ENCODE data around the gene POLN. TPM values are rescaled to one million over a fixed set of nuclear protein-coding genes. Genes with fewer than 3 reads are reported as not detected.
A peak's percentile ranks its signal among the peaks of the same experiment; 100 is the strongest.

POLN gene
- total RNA-seq, 4 donors from 2014 or later: 0.26 to 5.8 (median 5.5) TPM; not detected in 1

- Histone ChIP-seq H3K27me3 (no peaks in the 10 kb centered on the region), H3K9me3 (no peaks in the 10 kb centered on the region), H3K4me3 (no peak overlapping the region), H3K27ac (peak overlapping the region; percentile 65 to 76), H3K4me1 (peaks cover 6 to 12% of the 10 kb centered on the region in 2 donors), H3K36me3 (no peaks in the 10 kb centered on the region)
- intact Hi-C loops (cut with DNase I; ENCODE audit: low total_unique reads): no loop called here
- DNase-seq: peak; percentile 66 to 71
- TF ChIP-seq POLR2A (IDR thresholded peaks at IDR 0.05) (no peak), CTCF (IDR thresholded peaks at IDR 0.05) (peak; percentile 37 to 60 (median 40))
Measured at GRCh38 chr4:2243681-2244380, 1.9 kb upstream of the POLN start.

- H3K36me3 ChIP-seq: no peaks in the 10 kb centered on the region
- H3K4me1 ChIP-seq: peaks cover 8 to 12% of the 10 kb centered on the region in 2 donors
- peak overlapping the region; percentile 57 to 77 for H3K27ac ChIP-seq
- DNase-seq: no peak
- no peaks in the 10 kb centered on the region for H3K9me3 ChIP-seq
- TF ChIP-seq POLR2A (IDR thresholded peaks at IDR 0.05) (no peak), CTCF (IDR thresholded peaks at IDR 0.05) (no peak)
- intact Hi-C loops (cut with DNase I; ENCODE audit: low total_unique reads): no loop called here
- H3K4me3 ChIP-seq: peak overlapping the region; percentile 80 to 87
- H3K27me3 ChIP-seq: no peaks in the 10 kb centered on the region
Measured at GRCh38 chr4:2241003-2241402, 918 bp downstream of the POLN start.

GRCh38 chr4:2236944-2237666 is 4.8 kb downstream of the POLN start:
- H3K36me3 ChIP-seq: no peaks in the 10 kb centered on the region
- H3K9me3 ChIP-seq: no peaks in the 10 kb centered on the region
- DNase-seq: no peak
- H3K4me3 ChIP-seq: no peak overlapping the region
- H3K27ac ChIP-seq: no peak overlapping the region
- no peak for TF ChIP-seq POLR2A (IDR thresholded peaks at IDR 0.05)
- TF ChIP-seq CTCF (IDR thresholded peaks at IDR 0.05): no peak
- intact Hi-C loops (cut with DNase I; ENCODE audit: low total_unique reads): no loop called here
- H3K27me3 ChIP-seq: no peaks in the 10 kb centered on the region
- H3K4me1 ChIP-seq: peaks cover 8 to 12% of the 10 kb centered on the region in 2 donors

- Histone ChIP-seq H3K27me3 (no peaks in the 10 kb centered on the region), H3K9me3 (no peaks in the 10 kb centered on the region), H3K36me3 (no peaks in the 10 kb centered on the region), H3K4me1 (no peaks in the 10 kb centered on the region), H3K27ac (no peak overlapping the region), H3K4me3 (no peak overlapping the region)
- intact Hi-C loops (cut with DNase I; ENCODE audit: low total_unique reads): no loop called here
- DNase-seq: no peak
- TF ChIP-seq CTCF (IDR thresholded peaks at IDR 0.05) (no peak), POLR2A (IDR thresholded peaks at IDR 0.05) (no peak)
Measured at GRCh38 chr4:2231082-2231481, 10.8 kb downstream of the POLN start.

- intact Hi-C loops (cut with DNase I; ENCODE audit: low total_unique reads): loop anchor here (10.0 kb wide), 1 partner anchor 239 kb away; the partner anchor contains the start of gene RNF4
Measured at GRCh38 chr4:2226261-2226660, 15.7 kb downstream of the POLN start.

More at GRCh38 chr4:2226261-2226660, 15.7 kb downstream of the POLN start:
- no peak for TF ChIP-seq CTCF (IDR thresholded peaks at IDR 0.05)
- TF ChIP-seq POLR2A (IDR thresholded peaks at IDR 0.05): no peak
- no peaks in the 10 kb centered on the region for H3K36me3 ChIP-seq
- no peak overlapping the region for H3K27ac ChIP-seq
- H3K9me3 ChIP-seq: no peaks in the 10 kb centered on the region
- DNase-seq: no peak
- H3K4me1 ChIP-seq: no peaks in the 10 kb centered on the region
- no peaks in the 10 kb centered on the region for H3K27me3 ChIP-seq
- no peak overlapping the region for H3K4me3 ChIP-seq

Measured in uterus (tissue), 4 donors.